ENCODE results near the gene DNAJA4.

DNA sequence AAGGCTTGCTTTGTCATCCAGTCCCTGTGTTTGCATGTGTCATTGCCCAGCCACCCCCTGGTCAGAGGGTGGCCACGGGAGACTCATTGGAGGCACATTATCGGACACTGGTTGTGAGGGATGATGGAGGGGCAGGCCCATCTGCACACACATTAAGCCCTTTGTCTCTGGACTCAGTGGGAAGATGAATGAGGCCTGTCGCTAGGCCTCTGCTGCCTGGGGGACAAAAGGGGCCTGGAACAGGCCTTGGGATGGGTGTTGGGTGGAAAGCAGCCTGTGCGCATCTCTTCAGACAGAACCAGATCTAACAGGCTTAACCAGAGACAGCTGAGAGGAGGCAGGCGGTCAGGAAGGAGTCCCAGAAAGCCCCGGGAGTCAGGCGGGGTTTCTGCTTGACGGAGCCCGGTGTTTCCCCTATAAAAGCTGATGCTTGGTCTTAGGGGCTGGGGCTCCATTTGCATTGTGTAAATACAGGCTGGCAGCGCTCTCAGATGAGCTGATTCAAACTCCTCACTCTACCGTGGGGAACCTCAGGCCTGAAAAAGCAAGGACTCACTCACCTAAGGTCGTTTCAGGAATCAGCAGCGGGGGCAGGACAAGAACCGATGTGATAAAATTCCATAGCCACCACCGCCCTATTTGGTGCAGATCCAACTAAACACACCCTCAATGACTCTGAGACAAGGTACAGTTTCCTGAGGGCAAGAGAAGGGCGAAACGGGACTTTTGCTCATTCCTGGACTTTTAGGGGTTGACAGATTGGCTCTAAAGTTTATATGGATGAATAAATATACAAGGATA lies 52.1 kb downstream of the DNAJA4 start:
- TF ChIP-seq, protein P1, sequence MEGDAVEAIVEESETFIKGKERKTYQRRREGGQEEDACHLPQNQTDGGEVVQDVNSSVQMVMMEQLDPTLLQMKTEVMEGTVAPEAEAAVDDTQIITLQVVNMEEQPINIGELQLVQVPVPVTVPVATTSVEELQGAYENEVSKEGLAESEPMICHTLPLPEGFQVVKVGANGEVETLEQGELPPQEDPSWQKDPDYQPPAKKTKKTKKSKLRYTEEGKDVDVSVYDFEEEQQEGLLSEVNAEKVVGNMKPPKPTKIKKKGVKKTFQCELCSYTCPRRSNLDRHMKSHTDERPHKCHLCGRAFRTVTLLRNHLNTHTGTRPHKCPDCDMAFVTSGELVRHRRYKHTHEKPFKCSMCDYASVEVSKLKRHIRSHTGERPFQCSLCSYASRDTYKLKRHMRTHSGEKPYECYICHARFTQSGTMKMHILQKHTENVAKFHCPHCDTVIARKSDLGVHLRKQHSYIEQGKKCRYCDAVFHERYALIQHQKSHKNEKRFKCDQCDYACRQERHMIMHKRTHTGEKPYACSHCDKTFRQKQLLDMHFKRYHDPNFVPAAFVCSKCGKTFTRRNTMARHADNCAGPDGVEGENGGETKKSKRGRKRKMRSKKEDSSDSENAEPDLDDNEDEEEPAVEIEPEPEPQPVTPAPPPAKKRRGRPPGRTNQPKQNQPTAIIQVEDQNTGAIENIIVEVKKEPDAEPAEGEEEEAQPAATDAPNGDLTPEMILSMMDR (IDR thresholded peaks at IDR 0.05; ENCODE audit: low read length), result no peak
- TF ChIP-seq EZH2 (IDR thresholded peaks at IDR 0.05; ENCODE audit: borderline replicate concordance, low read length), result no peak

Measured in OCI-LY1 (cell line).